Measurements from ENCODE around the gene TTC24.

- TF ChIP-seq CTCF (conservative IDR thresholded peaks at IDR 0.05; ENCODE audit: low read depth in 2 of 2) = no peak
- no peak for TF ChIP-seq EZH2 (IDR thresholded peaks at IDR 0.05; ENCODE audit: low read depth, unreplicated experiment)
- no peak for TF ChIP-seq CREB1 (CRISPR knock-in tag; IDR thresholded peaks at IDR 0.05; ENCODE audit: low read depth)
- no peak for TF ChIP-seq POLR2AphosphoS5 (IDR thresholded peaks at IDR 0.05; ENCODE audit: low read depth)
- no peak for TF ChIP-seq EZH2phosphoT487 (IDR thresholded peaks at IDR 0.05; ENCODE audit: unreplicated experiment)
- TF ChIP-seq NANOG (IDR thresholded peaks at IDR 0.05; ENCODE audit: borderline replicate concordance) = no peak
Observed at GRCh38 chr1:156590326-156591180, 11.0 kb downstream of the TTC24 start.
